ENCODE data around the gene MPPED1. TPM values are rescaled to one million over a fixed set of nuclear protein-coding genes. Genes with fewer than 3 reads are reported as not detected.

Gene MPPED1
- total RNA-seq, 2 donors from 2014 or later, result not detected

GRCh38 chr22:43516996-43517635 is 105.3 kb downstream of the MPPED1 start:
- no peak for TF ChIP-seq POLR2A (IDR thresholded peaks at IDR 0.05)
- TF ChIP-seq, protein P1, sequence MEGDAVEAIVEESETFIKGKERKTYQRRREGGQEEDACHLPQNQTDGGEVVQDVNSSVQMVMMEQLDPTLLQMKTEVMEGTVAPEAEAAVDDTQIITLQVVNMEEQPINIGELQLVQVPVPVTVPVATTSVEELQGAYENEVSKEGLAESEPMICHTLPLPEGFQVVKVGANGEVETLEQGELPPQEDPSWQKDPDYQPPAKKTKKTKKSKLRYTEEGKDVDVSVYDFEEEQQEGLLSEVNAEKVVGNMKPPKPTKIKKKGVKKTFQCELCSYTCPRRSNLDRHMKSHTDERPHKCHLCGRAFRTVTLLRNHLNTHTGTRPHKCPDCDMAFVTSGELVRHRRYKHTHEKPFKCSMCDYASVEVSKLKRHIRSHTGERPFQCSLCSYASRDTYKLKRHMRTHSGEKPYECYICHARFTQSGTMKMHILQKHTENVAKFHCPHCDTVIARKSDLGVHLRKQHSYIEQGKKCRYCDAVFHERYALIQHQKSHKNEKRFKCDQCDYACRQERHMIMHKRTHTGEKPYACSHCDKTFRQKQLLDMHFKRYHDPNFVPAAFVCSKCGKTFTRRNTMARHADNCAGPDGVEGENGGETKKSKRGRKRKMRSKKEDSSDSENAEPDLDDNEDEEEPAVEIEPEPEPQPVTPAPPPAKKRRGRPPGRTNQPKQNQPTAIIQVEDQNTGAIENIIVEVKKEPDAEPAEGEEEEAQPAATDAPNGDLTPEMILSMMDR (IDR thresholded peaks at IDR 0.05), result no peak
- no peaks in the 10 kb centered on the region for H3K36me3 ChIP-seq (replicated peaks in 1 of 2; ENCODE audit: insufficient read depth in 1 of 2, low read depth in 2 of 2)
- no peak for DNase-seq
- intact Hi-C loops (cut with DNase I), result no loop called here
- H3K4me1 ChIP-seq, result no peaks in the 10 kb centered on the region
- H3K9me3 ChIP-seq, result no peaks in the 10 kb centered on the region
- no peak overlapping the region for H3K27ac ChIP-seq
- no peak overlapping the region for H3K4me3 ChIP-seq
- no peak for ATAC-seq
- WGBS, 2 donors, result 63 to 79% methylated on average over 14 of the region's 14 CpGs
- H3K27me3 ChIP-seq, result no peaks in the 10 kb centered on the region

DNA sequence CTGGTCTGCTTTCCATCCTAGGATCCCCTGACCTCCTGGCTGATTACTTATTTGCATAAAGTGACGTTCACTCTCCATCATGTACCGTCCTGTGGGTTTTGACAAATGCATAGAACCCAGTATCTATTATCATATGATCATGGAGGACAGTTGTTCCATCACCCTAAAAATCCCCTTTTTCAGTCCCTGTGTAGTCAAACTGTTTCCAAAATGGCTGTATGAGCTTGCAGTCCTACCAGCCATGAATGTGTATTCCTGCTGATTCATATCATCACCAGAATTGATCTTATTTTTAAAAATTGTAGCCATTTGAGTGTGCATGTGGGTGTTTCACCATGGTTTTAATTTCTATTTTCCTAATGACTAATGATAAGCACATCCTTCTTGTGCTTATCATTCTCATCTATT is 108.8 kb downstream of the MPPED1 start:
- Histone ChIP-seq H3K9me3 (no peaks in the 10 kb centered on the region), H3K4me1 (no peaks in the 10 kb centered on the region), H3K27ac (no peak overlapping the region), H3K36me3 (replicated peaks in 1 of 2; ENCODE audit: insufficient read depth in 1 of 2, low read depth in 2 of 2) (no peaks in the 10 kb centered on the region), H3K4me3 (no peak overlapping the region), H3K27me3 (no peaks in the 10 kb centered on the region)
- no peak for DNase-seq
- intact Hi-C loops (cut with DNase I), result no loop called here
- WGBS, 2 donors, result 23 to 35% methylated on average over 2 of the region's 2 CpGs
- no peak for ATAC-seq
- TF ChIP-seq, protein P1 (IDR thresholded peaks at IDR 0.05), result no peak
- no peak for TF ChIP-seq POLR2A (IDR thresholded peaks at IDR 0.05)

- TF ChIP-seq, protein P1 (IDR thresholded peaks at IDR 0.05), result no peak
- no peak for TF ChIP-seq POLR2A (IDR thresholded peaks at IDR 0.05)
- no peak for ATAC-seq
- Histone ChIP-seq H3K4me3 (no peak overlapping the region), H3K27me3 (no peaks in the 10 kb centered on the region), H3K27ac (no peak overlapping the region), H3K36me3 (replicated peaks in 1 of 2; ENCODE audit: insufficient read depth in 1 of 2, low read depth in 2 of 2) (no peaks in the 10 kb centered on the region), H3K9me3 (no peaks in the 10 kb centered on the region), H3K4me1 (no peaks in the 10 kb centered on the region)
- WGBS, 2 donors, result 53 to 71% methylated on average over 4 to 6 of the region's 6 CpGs
- DNase-seq, result no peak
- intact Hi-C loops (cut with DNase I), result no loop called here
Measured at GRCh38 chr22:43521716-43522115, 109.9 kb downstream of the MPPED1 start.

DNA sequence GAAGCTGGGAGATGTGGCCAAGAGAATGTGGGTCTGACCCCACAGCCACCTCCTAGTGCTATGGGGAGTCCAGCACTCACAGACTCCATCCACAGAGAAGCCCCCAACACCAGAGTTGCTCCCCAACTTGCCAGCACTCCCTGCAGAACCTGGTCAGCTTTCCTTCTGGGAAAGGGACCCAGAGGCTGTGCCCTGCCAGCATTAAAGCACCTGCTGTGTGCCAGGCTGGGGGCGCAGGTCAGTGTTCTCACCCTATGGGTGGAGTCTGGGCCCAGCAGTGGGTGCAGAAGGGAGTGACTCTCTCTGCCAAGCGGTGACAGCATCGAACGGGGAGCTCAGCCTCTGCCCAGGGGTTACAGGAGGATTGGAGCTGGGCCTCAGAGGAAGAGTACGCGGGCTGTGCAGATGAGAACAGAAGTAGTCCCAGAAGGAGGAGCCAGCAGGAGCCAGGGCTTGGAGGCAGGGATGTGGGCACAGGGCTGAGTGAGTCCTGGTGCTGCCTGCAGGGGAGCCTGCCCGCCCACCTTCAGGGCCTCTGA is 114.4 kb downstream of the MPPED1 start:
- 77 to 85% methylated on average over 7 of the region's 7 CpGs for WGBS, 2 donors
- Histone ChIP-seq H3K4me3 (no peak overlapping the region), H3K27me3 (no peaks in the 10 kb centered on the region), H3K27ac (no peak overlapping the region), H3K9me3 (no peaks in the 10 kb centered on the region), H3K4me1 (no peaks in the 10 kb centered on the region), H3K36me3 (replicated peaks in 1 of 2; ENCODE audit: insufficient read depth in 1 of 2, low read depth in 2 of 2) (no peaks in the 10 kb centered on the region)
- DNase-seq (no peak), ATAC-seq (no peak)
- no peak for TF ChIP-seq POLR2A (IDR thresholded peaks at IDR 0.05)
- TF ChIP-seq, protein P1 (IDR thresholded peaks at IDR 0.05), result no peak
- intact Hi-C loops (cut with DNase I), result no loop called here

DNA sequence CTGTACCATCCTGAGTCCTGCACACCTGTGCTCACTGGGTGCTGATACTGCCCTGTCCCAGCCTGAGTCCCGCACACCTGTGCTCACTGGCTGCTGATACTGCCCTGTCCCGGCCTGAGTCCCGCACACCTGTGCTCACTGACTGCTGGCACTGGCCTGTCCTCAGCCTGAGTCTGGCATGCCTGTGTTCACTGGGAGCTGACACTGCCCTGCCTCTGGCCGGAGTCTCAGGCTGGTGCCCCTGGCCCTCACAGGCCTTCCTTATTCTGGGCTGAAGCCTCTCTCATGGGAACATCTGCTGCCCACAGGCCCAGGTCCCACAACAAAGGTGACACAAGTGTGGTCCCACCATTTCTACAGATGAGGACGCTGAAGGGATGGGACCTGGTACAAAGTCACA is 115.1 kb downstream of the MPPED1 start:
- H3K9me3 ChIP-seq, result no peaks in the 10 kb centered on the region
- DNase-seq (no peak), ATAC-seq (no peak)
- intact Hi-C loops (cut with DNase I), result no loop called here
- no peak overlapping the region for H3K4me3 ChIP-seq
- no peaks in the 10 kb centered on the region for H3K36me3 ChIP-seq (replicated peaks in 1 of 2; ENCODE audit: insufficient read depth in 1 of 2, low read depth in 2 of 2)
- no peaks in the 10 kb centered on the region for H3K4me1 ChIP-seq
- H3K27me3 ChIP-seq, result no peaks in the 10 kb centered on the region
- no peak overlapping the region for H3K27ac ChIP-seq
- TF ChIP-seq POLR2A (IDR thresholded peaks at IDR 0.05), result no peak
- TF ChIP-seq, protein P1 (IDR thresholded peaks at IDR 0.05), result no peak
- WGBS, 2 donors, result 75 to 94% methylated on average over 3 to 5 of the region's 5 CpGs

All from body of pancreas (tissue), 4 donors.